Measurements from ENCODE around the gene PRR23B. TPM values are rescaled to one million over a fixed set of nuclear protein-coding genes. Genes with fewer than 3 reads are reported as not detected.

The PRR23B gene
- total RNA-seq, 3 donors from 2014 or later, result not detected

GRCh38 chr3:138995706-138996105 lies 25.0 kb downstream of the PRR23B start:
- Histone ChIP-seq H3K9me3 (peaks cover 3 to 7% of the 10 kb centered on the region in 2 donors), H3K27ac (no peak overlapping the region), H3K4me3 (no peak overlapping the region), H3K27me3 (peaks cover 0 to 4% of the 10 kb centered on the region in 2 donors), H3K36me3 (no peaks in the 10 kb centered on the region), H3K4me1 (no peaks in the 10 kb centered on the region)
- intact Hi-C loops (cut with DNase I; ENCODE audit: low total_unique reads), result no loop called here
- TF ChIP-seq CTCF (IDR thresholded peaks at IDR 0.05), result no peak
- no peak for TF ChIP-seq POLR2A (IDR thresholded peaks at IDR 0.05)
- TF ChIP-seq POLR2AphosphoS5 (IDR thresholded peaks at IDR 0.05), result no peak
- DNase-seq (ENCODE audit: low spot score in 2 of 2), result no peak

- no peaks in the 10 kb centered on the region for H3K4me1 ChIP-seq
- no peak overlapping the region for H3K4me3 ChIP-seq
- no peaks in the 10 kb centered on the region for H3K27me3 ChIP-seq
- no peaks in the 10 kb centered on the region for H3K36me3 ChIP-seq
- no peak overlapping the region for H3K27ac ChIP-seq
- no peak for TF ChIP-seq POLR2A (IDR thresholded peaks at IDR 0.05)
- no peak for TF ChIP-seq POLR2AphosphoS5 (IDR thresholded peaks at IDR 0.05)
- no peak for TF ChIP-seq CTCF (IDR thresholded peaks at IDR 0.05)
- no peak for DNase-seq (ENCODE audit: low spot score in 2 of 2)
- no peaks in the 10 kb centered on the region for H3K9me3 ChIP-seq
- intact Hi-C loops (cut with DNase I; ENCODE audit: low total_unique reads), result no loop called here
These were observed 33.5 kb downstream of the PRR23B start for GRCh38 chr3:138987181-138987580.

GRCh38 chr3:138985932-138986331 lies 34.8 kb downstream of the PRR23B start:
- H3K4me3 ChIP-seq, result no peak overlapping the region

GRCh38 chr3:138984816-138985215 lies 35.9 kb downstream of the PRR23B start:
- no peaks in the 10 kb centered on the region for H3K9me3 ChIP-seq
- TF ChIP-seq POLR2AphosphoS5 (IDR thresholded peaks at IDR 0.05) (no peak), CTCF (IDR thresholded peaks at IDR 0.05) (no peak), POLR2A (IDR thresholded peaks at IDR 0.05) (no peak)
- H3K27me3 ChIP-seq, result no peaks in the 10 kb centered on the region
- no peak overlapping the region for H3K4me3 ChIP-seq
- no peak overlapping the region for H3K27ac ChIP-seq
- no peak for DNase-seq (ENCODE audit: low spot score in 2 of 2)
- H3K36me3 ChIP-seq, result no peaks in the 10 kb centered on the region
- H3K4me1 ChIP-seq, result no peaks in the 10 kb centered on the region
- intact Hi-C loops (cut with DNase I; ENCODE audit: low total_unique reads), result no loop called here

More at GRCh38 chr3:138985932-138986331, 34.8 kb downstream of the PRR23B start:
- TF ChIP-seq CTCF (IDR thresholded peaks at IDR 0.05) (no peak), POLR2AphosphoS5 (IDR thresholded peaks at IDR 0.05) (no peak), POLR2A (IDR thresholded peaks at IDR 0.05) (no peak)
- DNase-seq (ENCODE audit: low spot score in 2 of 2), result no peak
- Histone ChIP-seq H3K27me3 (no peaks in the 10 kb centered on the region), H3K9me3 (no peaks in the 10 kb centered on the region), H3K27ac (no peak overlapping the region), H3K36me3 (no peaks in the 10 kb centered on the region), H3K4me1 (no peaks in the 10 kb centered on the region)
- intact Hi-C loops (cut with DNase I; ENCODE audit: low total_unique reads), result no loop called here

- TF ChIP-seq CTCF (IDR thresholded peaks at IDR 0.05) (no peak), POLR2A (IDR thresholded peaks at IDR 0.05) (no peak), POLR2AphosphoS5 (IDR thresholded peaks at IDR 0.05) (no peak)
- H3K4me1 ChIP-seq, result no peaks in the 10 kb centered on the region
- no peaks in the 10 kb centered on the region for H3K36me3 ChIP-seq
- peaks cover 0 to 3% of the 10 kb centered on the region in 2 donors for H3K27me3 ChIP-seq
- intact Hi-C loops (cut with DNase I; ENCODE audit: low total_unique reads), result no loop called here
- H3K9me3 ChIP-seq, result no peaks in the 10 kb centered on the region
- no peak overlapping the region for H3K27ac ChIP-seq
- H3K4me3 ChIP-seq, result no peak overlapping the region
- no peak for DNase-seq (ENCODE audit: low spot score in 2 of 2)
These were observed 44.7 kb downstream of the PRR23B start for GRCh38 chr3:138976047-138976446.

Data from breast epithelium (tissue), 4 donors.